ENCODE data around the gene MARK2. TPM values are rescaled to one million over a fixed set of nuclear protein-coding genes. Genes with fewer than 3 reads are reported as not detected.

Gene MARK2
- polyA plus RNA-seq, 1 of the 3 experiments (the other 2 are of a cell fraction), result 18.8 TPM

GRCh38 chr11:63879598-63880402 is 40.9 kb downstream of the MARK2 start:
- TF ChIP-seq TCF12 (IDR thresholded peaks at IDR 0.05), result peak; percentile 43; the same call in 1 of the 2 replicates
- TF ChIP-seq RFX5 (IDR thresholded peaks at IDR 0.05; ENCODE audit: low read length), result no peak
- TF ChIP-seq FOSL2 (IDR thresholded peaks at IDR 0.05; ENCODE audit: borderline replicate concordance, low read depth), result peak; percentile 62; the same call in 1 of the 2 replicates
- TF ChIP-seq RAD21 (IDR thresholded peaks at IDR 0.05; ENCODE audit: low read length), result no peak
- peak; percentile 24; the same call in 1 of the 2 replicates for TF ChIP-seq NFIC (IDR thresholded peaks at IDR 0.05; ENCODE audit: borderline replicate concordance)
- no peaks in the 10 kb centered on the region for H3K36me3 ChIP-seq (replicated peaks in 1 of 2; ENCODE audit: control insufficient read depth in 1 of 2, insufficient read depth in 2 of 2, low read length in 1 of 2)
- H2AFZ ChIP-seq (ENCODE audit: low read depth), result no peak overlapping the region
- no peaks in the 10 kb centered on the region for H3K27me3 ChIP-seq (ENCODE audit: insufficient read depth)
- peaks cover 84% of the 10 kb centered on the region for H4K20me1 ChIP-seq (ENCODE audit: insufficient read depth)
- no peak overlapping the region for H3K9ac ChIP-seq
- H3F3A ChIP-seq (replicated peaks; ENCODE audit: insufficient read depth), result peaks cover 4% of the 10 kb centered on the region
- H3K9me2 ChIP-seq, result no peaks in the 10 kb centered on the region
- H3K4me3 ChIP-seq (ENCODE audit: low read depth in 2 of 2, low read length in 1 of 2), result no peak overlapping the region
- peak overlapping the region in 1 of 2 experiments; percentile 57; a peak in 1 of 4 replicates for H3K27ac ChIP-seq (ENCODE audit: low read depth in 2 of 2, low read length in 1 of 2)
- peak overlapping the region; percentile 73 for H3K4me2 ChIP-seq
- no peaks in the 10 kb centered on the region for H3K9me3 ChIP-seq
- ChIA-PET POLR2A (no interaction called here), CTCF (interaction anchor here (0.7 to 2.7 kb wide), 3 partner anchors 27 to 43 kb away, joined by 3 to 9 read pairs (median 5); no protein-coding TSS in a partner anchor)
- H3K79me2 ChIP-seq (ENCODE audit: insufficient read depth), result peaks cover 90% of the 10 kb centered on the region
- DNase-seq, result no peak
- WGBS (ENCODE audit: low lambda C conversion rate), result 58% methylated on average over 2 of the region's 2 CpGs
- peaks cover 7 to 20% of the 10 kb centered on the region in 2 experiments; a peak in 3 of 4 replicates for H3K4me1 ChIP-seq (ENCODE audit: control insufficient read depth in 1 of 2, insufficient read depth in 2 of 2, low read depth in 1 of 2, low read length in 1 of 2)

GRCh38 chr11:63880403-63880790 is 41.5 kb downstream of the MARK2 start:
- TF ChIP-seq, protein P1, sequence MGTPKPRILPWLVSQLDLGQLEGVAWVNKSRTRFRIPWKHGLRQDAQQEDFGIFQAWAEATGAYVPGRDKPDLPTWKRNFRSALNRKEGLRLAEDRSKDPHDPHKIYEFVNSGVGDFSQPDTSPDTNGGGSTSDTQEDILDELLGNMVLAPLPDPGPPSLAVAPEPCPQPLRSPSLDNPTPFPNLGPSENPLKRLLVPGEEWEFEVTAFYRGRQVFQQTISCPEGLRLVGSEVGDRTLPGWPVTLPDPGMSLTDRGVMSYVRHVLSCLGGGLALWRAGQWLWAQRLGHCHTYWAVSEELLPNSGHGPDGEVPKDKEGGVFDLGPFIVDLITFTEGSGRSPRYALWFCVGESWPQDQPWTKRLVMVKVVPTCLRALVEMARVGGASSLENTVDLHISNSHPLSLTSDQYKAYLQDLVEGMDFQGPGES (IDR thresholded peaks at IDR 0.05; ENCODE audit: low read depth, low read length), result no peak
- no peak for TF ChIP-seq SMC3 (IDR thresholded peaks at IDR 0.05; ENCODE audit: low read depth, low read length)
- Histone ChIP-seq H3K27me3 (ENCODE audit: insufficient read depth) (no peaks in the 10 kb centered on the region), H3K4me1 (ENCODE audit: control insufficient read depth in 1 of 2, insufficient read depth in 2 of 2, low read depth in 1 of 2, low read length in 1 of 2) (peaks cover 7 to 20% of the 10 kb centered on the region in 2 experiments; a peak in 3 of 4 replicates), H3K9me2 (no peaks in the 10 kb centered on the region), H3K79me2 (ENCODE audit: insufficient read depth) (peaks cover 90% of the 10 kb centered on the region), H3F3A (replicated peaks; ENCODE audit: insufficient read depth) (peaks cover 4% of the 10 kb centered on the region), H2AFZ (ENCODE audit: low read depth) (no peak overlapping the region), H3K27ac (ENCODE audit: low read depth in 2 of 2, low read length in 1 of 2) (peak overlapping the region in 1 of 2 experiments; percentile 57; a peak in 1 of 4 replicates), H3K36me3 (replicated peaks in 1 of 2; ENCODE audit: control insufficient read depth in 1 of 2, insufficient read depth in 2 of 2, low read length in 1 of 2) (no peaks in the 10 kb centered on the region), H3K9ac (no peak overlapping the region), H3K9me3 (no peaks in the 10 kb centered on the region), H3K4me3 (ENCODE audit: low read depth in 2 of 2, low read length in 1 of 2) (no peak overlapping the region), H3K4me2 (peak overlapping the region; percentile 73), H4K20me1 (ENCODE audit: insufficient read depth) (peaks cover 80% of the 10 kb centered on the region)
- no peak for DNase-seq
- ChIA-PET CTCF (interaction anchor here (0.9 kb wide), 1 partner anchor 44 kb away, joined by 5 read pairs; no protein-coding TSS in a partner anchor), POLR2A (no interaction called here)
- 90% methylated on average over 3 of the region's 3 CpGs for WGBS (ENCODE audit: low lambda C conversion rate)

Measured in SK-N-SH (cell line).